GM19372 (cell line): ENCODE data around the gene NKX2-2.

Experiments used
- ATAC-seq: cut with Tn5 transposase; IDR thresholded peaks from one replicate; pipeline ENCODE4 v1.9.1; 2021; ENCODE audit warnings: mild to moderate bottlenecking, low read depth, moderate library complexity; ENCODE audit not compliant: unreplicated experiment

NKX2-2 gene

GRCh38 chr20:21513881-21514540 is at the start of gene NKX2-2:
Gene NKX2-2 (minus strand): TSS chr20:21514064. CDS start chr20:21513669, 395 bp downstream.
- no peak for ATAC-seq

- ATAC-seq, result no peak
Observed at GRCh38 chr20:21562656-21563055, 48.8 kb upstream of the NKX2-2 start.

- no peak for ATAC-seq
Observed at GRCh38 chr20:21559305-21559704, 45.4 kb upstream of the NKX2-2 start.

- no peak for ATAC-seq
Observed at GRCh38 chr20:21557241-21558020, 43.6 kb upstream of the NKX2-2 start.

- ATAC-seq, result no peak
Observed at GRCh38 chr20:21556398-21556797, 42.5 kb upstream of the NKX2-2 start.

GRCh38 chr20:21555470-21556120 is 41.7 kb upstream of the NKX2-2 start:
- ATAC-seq, result no peak

- ATAC-seq, result no peak
Observed at GRCh38 chr20:21554985-21555384, 41.1 kb upstream of the NKX2-2 start.

- no peak for ATAC-seq
Observed at GRCh38 chr20:21554376-21554890, 40.6 kb upstream of the NKX2-2 start.

- ATAC-seq, result no peak
Observed at GRCh38 chr20:21550587-21550986, 36.7 kb upstream of the NKX2-2 start.

GRCh38 chr20:21548390-21549035 is 34.6 kb upstream of the NKX2-2 start:
- ATAC-seq, result no peak

GRCh38 chr20:21546355-21546754 is 32.5 kb upstream of the NKX2-2 start:
- no peak for ATAC-seq

GRCh38 chr20:21539512-21539911 is 25.6 kb upstream of the NKX2-2 start:
- no peak for ATAC-seq

GRCh38 chr20:21534886-21535285 is 21.0 kb upstream of the NKX2-2 start:
- no peak for ATAC-seq

GRCh38 chr20:21534453-21534852 is 20.6 kb upstream of the NKX2-2 start:
- no peak for ATAC-seq

- no peak for ATAC-seq
Observed at GRCh38 chr20:21529863-21530262, 16.0 kb upstream of the NKX2-2 start.

GRCh38 chr20:21528870-21529269 is 15.0 kb upstream of the NKX2-2 start:
- no peak for ATAC-seq

- ATAC-seq, result no peak
Observed at GRCh38 chr20:21527908-21528307, 14.0 kb upstream of the NKX2-2 start.

GRCh38 chr20:21526776-21527175 is 12.9 kb upstream of the NKX2-2 start:
- no peak for ATAC-seq

GRCh38 chr20:21523895-21524294 is 10.0 kb upstream of the NKX2-2 start:
- no peak for ATAC-seq

- no peak for ATAC-seq
Observed at GRCh38 chr20:21523281-21523868, 9.5 kb upstream of the NKX2-2 start.
